Ovary (tissue), 3 donors: Measurements from ENCODE around the gene KIAA0825.

ENCODE experiments used
- EP300 ChIP-seq: sonication (generic); formaldehyde crosslinking; IDR thresholded peaks from one replicate; pipeline ENCODE4 v1.6.1; 2017; ENCODE audit warnings: antibody characterized with exemption
- POLR2A ChIP-seq: fragments of 450-650 bp; IDR thresholded peaks from one replicate; pipeline ENCODE4 v1.6.1; 2017; ENCODE audit warnings: antibody characterized with exemption, mild to moderate bottlenecking, moderate library complexity
- TF ChIP-seq, protein P1 (sequence below), 3 donors: fragments of 450-650 bp in 2 of 3; fragments of 200-600 bp in 1 of 3; IDR thresholded peaks; one replicate each; pipeline versions ENCODE4 v1.5.1 to v1.8.0; 2016 to 2022; ENCODE audit warnings: antibody characterized with exemption in 3 of 3, mild to moderate bottlenecking in 1 of 3
- donor health status: DM: no; HTN: no; CAD: no.

DNA sequence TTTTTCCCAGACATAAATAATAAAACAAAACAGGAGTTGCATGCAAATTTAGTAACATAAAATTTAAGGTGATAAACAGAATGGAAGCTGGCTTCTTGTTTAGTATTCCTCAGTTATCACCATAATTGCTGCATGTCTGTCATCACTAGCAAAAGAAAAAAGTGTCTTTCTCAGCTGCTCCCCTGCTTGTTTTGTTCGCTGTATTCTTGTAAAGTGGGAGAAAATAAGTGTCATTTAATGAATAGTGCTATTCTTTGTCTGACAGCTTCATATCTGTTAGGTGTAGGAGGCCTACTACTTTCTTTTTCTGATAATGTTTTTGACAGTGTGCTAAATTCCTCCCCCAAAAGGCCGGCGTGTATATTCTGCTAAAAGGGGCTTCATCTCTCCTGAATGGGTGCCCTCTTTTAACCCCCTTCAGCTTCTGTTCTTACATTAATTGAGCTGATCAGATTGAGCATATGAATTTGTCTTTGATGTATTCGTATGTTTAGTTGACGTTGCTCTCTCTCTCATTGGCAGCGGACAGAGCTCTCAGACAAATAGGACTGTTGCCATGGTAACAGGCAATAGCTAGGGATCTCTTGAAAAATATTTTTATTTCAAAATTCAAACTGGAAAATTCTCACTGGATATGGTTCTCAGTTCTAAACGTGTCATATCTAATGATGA, 303.8 kb downstream of the KIAA0825 start:
- TF ChIP-seq, protein P1, sequence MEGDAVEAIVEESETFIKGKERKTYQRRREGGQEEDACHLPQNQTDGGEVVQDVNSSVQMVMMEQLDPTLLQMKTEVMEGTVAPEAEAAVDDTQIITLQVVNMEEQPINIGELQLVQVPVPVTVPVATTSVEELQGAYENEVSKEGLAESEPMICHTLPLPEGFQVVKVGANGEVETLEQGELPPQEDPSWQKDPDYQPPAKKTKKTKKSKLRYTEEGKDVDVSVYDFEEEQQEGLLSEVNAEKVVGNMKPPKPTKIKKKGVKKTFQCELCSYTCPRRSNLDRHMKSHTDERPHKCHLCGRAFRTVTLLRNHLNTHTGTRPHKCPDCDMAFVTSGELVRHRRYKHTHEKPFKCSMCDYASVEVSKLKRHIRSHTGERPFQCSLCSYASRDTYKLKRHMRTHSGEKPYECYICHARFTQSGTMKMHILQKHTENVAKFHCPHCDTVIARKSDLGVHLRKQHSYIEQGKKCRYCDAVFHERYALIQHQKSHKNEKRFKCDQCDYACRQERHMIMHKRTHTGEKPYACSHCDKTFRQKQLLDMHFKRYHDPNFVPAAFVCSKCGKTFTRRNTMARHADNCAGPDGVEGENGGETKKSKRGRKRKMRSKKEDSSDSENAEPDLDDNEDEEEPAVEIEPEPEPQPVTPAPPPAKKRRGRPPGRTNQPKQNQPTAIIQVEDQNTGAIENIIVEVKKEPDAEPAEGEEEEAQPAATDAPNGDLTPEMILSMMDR (IDR thresholded peaks at IDR 0.05) = no peak
- TF ChIP-seq POLR2A = no peak
- TF ChIP-seq EP300 = no peak
